ENCODE measurements around the gene HSPB2.
"Not testable (repeated sequence)": the region's sequence is repeated elsewhere in the genome, so short reads cannot be mapped to it uniquely, and the experiment has no call there.

HSPB2 gene

GRCh38 chr11:111912535-111912934 is at the start of gene HSPB2:
Gene HSPB2, plus strand, starts transcription at chr11:111912734. Its CDS starts 96 bp downstream, at chr11:111912830.
- no peak for DNase-seq (ENCODE audit: low read depth)

GRCh38 chr11:111870113-111870512 is 42.4 kb upstream of the HSPB2 start:
- no peak for DNase-seq (ENCODE audit: low read depth)

DNA sequence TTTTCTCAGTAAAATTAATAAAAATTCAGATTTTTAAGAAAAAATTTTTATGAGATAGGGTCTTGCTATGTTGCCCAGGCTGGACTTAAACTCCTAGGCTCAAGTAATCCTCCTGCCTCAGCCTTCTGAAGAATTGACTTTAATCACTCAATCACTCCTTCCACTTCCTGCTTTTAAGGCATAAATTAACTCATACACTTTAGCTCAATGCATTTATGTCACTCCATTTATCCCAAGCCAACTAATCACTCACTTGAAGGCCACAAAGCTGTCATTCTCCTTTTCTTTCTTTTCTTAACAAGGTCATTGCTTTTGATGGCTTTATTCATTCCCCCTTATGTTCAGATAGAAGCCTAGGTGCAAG is 42.0 kb upstream of the HSPB2 start:
- DNase-seq (ENCODE audit: low read depth), result no peak

DNA sequence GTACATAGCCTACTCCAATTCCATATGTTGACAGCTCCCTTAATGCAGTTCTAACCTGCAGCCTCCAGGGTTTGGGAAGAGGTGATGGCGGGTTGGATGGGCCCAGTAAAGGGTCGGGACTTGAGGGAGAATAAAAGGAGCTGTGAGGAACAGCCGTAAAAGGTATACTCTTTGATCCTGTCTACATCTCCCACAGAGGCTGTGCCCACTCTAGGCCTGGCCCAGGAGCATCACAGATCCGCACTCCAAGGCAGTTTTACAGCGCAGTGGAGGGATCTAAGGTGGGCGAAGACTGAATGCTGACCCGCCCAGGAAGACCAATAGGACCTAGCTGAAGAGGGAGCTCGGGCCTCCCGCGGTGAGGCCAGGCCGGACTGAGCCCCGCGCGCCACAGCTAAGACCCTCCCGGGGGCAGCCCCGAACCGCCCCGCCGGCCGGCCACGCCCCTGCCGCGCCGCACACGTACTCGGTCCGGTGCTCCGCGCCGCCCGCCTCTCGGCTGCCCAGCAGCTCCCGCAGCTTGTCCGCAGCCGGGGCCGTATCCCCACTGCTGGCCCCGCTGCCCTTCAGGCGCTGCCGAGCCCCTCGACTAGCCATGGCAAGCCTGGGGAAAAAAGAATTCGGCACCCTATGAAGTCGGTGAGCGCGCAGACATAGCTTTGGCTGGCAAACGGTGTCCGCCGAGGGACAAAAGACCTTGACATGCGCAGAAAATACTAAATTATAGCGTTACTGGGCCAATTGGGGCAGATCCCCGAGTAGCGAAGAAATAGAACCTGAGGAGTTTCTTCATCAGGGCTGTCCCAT is 41.4 kb upstream of the HSPB2 start, which contains the start of gene ALG9:
Gene ALG9 (minus strand): TSS at position 696 of the 807 bp plus-strand sequence. CDS start 99 bp downstream, at position 597.
- DNase-seq (ENCODE audit: low read depth), result peak; percentile 60

DNA sequence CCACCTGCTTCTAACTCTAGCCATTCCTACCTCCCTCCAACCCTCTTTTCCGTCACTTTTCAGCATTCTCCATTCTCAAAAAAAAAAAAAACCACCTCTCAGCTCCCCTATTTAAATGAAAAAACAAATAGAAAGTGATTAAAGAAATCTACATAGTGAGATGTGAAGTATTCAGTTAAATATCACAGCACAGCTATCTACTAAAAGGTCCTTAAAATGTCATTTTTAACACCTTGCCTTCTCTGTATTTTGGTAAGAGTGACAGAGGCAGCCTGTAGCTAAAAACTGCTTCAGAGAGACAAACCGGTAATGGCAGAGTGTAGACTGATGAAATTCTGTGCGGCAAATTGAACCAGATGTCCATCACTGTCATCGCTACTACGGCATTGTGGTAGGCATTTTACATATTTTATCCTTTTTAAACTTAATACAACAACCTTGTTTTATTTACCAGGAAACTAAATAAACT is 40.8 kb upstream of the HSPB2 start:
- peak; percentile 1 for DNase-seq (ENCODE audit: low read depth)

- DNase-seq (ENCODE audit: low read depth), result peak; percentile 1
These were observed 34.1 kb upstream of the HSPB2 start for GRCh38 chr11:111878385-111878848.

DNA sequence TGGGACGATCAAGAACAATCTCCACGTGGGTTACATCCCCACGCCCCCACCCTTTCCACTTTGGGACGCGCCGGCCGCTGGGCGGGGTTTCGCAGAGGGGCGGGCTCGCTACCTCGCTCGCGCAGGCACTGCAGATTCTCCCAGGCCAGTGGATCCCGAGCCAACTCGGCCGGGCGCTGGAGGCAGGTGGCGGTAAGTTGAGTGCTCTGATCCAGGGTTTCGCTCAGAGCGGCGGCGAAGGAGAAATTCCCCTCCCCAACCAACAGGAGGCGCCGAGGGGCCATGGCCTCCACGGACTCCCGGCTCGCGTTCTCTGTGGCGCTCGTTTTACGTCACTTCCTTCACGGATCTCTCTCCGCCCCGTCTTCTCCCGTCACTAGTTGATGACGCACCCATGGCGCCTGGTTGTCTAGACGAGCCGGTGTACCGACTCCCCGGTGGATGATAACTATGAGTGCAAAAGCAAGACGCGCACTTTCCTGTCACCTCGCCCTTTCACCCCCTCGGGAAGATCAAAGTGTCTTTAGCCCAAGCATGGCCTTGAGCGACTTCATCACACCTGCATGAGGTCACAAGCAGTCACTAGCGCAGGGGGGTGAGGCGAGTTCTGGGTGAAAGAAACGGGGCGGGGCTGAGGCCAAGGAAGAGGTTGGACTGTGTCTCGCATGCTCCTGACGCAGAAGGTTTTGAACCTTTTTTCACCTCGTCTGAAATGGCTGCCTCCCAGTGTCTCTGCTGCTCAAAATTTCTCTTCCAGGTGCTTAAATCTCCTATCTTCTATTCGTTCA is 33.5 kb upstream of the HSPB2 start, which contains the start of the genes CFAP68 and FDXACB1:
Gene CFAP68 (plus strand): TSS at position 693 of the 788 bp plus-strand sequence. CDS start 20 bp downstream, at position 713.
Gene FDXACB1 (minus strand): TSS at position 317 of the 788 bp plus-strand sequence. CDS start 33 bp downstream, at position 284.
- DNase-seq (ENCODE audit: low read depth), result peak; percentile 94

- no peak for DNase-seq (ENCODE audit: low read depth)
These were observed 32.9 kb upstream of the HSPB2 start for GRCh38 chr11:111879637-111879960.

GRCh38 chr11:111882202-111882601 is 30.3 kb upstream of the HSPB2 start:
- no peak for DNase-seq (ENCODE audit: low read depth)

DNA sequence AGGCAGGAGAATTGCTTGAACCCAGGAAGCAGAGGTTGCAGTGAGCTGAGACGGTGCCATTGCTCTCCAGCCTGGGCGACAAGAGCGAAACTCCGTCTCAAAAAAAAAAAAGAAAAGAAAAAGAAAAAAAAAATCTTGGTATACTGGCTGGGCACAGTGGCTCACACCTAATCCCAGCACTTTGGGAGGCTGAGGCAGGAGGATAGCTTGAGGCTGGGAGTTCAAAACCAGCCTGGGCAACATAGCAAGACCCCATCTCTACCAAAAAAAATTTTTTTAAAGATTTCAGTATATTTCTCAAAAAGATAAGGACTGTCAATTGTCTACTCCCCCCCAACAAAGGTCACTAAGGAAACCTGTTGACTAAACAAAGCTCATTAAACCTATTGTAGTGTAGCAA is 27.5 kb upstream of the HSPB2 start:
- DNase-seq (ENCODE audit: low read depth), result not testable (repeated sequence)

GRCh38 chr11:111886032-111886431 is 26.5 kb upstream of the HSPB2 start:
- DNase-seq (ENCODE audit: low read depth), result no peak

GRCh38 chr11:111886844-111887243 is 25.7 kb upstream of the HSPB2 start:
- DNase-seq (ENCODE audit: low read depth), result no peak

DNA sequence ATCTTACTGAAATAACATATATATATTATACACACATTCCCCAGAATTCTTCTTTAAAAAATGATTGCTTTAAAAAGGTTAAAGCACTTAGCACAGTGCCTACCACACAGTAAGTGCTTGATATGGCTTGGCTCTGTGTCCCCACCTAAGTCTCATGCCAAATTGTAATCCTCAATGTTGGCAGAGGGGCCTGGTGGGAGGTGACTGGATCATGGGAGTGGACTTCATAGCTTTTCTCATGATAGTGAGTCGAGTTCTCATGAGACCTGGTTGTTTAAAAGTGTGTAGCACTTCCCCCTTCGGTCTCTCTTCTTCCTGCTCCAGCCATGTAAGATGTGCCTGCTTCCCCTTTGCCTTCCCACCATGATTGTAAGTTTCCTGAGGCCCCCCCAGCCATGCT is 7.1 kb upstream of the HSPB2 start:
- no peak for DNase-seq (ENCODE audit: low read depth)

DNA sequence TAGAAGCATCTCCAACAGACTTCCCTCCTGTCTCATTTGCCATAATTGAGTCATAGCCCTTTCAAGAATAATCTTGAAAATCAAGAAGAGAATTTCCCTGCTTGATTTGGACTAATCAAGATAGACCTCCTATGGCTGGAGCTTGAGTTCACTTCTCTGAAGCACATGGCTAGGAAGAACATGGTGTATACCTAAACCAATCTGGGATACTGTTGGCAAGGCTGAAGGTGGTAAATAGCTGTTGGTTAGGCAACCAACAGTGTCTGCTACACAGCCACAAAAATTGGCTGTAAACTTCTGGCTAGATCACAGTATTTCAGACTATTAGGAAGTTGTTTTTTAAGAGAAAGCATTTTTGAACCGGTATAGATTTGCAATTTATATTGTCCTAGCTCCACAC is 5.9 kb upstream of the HSPB2 start:
- DNase-seq (ENCODE audit: low read depth), result no peak

- DNase-seq (ENCODE audit: low read depth), result no peak
These were observed 3.8 kb upstream of the HSPB2 start for GRCh38 chr11:111908639-111909305.

DNA sequence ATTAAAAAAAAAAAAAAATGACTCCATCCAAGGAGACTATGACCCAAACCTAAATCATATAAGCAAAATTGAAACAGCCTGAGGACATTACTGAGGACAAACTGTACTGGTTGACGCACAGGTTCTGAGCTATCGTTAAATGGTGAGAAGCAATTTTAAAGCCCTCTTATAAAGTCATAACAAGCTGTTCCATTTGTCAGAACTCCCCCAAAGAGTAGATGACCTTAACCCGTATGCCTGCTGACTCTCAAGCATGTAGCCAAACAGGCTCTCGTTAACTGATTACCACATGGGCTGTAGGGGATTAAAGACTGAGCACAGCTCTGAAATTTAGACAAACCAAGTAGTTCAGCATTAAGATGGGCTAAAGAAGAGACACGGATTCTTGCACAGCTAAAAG is 3.2 kb upstream of the HSPB2 start:
- DNase-seq (ENCODE audit: low read depth), result no peak

DNA sequence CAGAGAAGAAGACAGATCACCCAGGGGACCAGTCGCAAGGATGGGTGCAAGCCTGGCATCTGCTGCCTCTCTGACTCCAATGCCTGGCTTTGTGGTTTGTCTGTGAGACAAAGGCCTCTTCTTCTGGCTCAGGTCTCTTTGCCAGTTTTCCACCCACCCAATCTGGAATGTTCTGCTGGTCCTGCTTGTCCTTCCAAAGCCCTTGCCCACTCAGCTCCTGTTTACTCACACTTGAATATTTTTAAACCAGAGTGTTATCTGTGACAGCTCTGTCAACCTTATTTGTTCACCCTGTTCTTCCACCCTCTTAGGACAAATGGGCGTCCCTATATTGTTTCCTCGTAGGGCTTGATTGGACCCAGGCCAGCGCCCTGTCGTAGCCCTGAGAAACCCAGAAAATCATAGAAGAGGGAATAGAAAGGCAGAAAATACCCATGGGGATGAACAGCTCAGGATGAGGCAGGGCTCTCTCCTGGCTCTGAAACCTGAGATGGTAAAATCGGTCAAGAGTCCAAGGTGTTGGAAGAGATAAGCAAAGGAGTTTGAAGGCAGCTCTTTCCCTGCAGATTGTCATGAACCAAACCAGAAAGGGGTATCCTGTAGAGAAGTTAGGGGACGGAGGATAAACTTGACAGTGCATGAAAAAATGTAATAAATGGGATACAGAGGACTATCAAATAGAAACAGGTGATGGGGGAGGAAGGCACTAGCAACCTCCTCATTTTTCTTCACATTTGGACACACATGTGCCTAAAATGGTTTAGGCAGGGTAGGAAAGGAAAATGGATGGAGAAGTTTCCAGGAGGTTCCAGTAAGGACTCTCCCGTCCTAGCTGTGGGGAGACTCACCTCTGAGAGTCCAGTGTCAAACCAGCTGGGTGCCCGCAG is 1.6 kb upstream of the HSPB2 start:
- no peak for DNase-seq (ENCODE audit: low read depth)

DNA sequence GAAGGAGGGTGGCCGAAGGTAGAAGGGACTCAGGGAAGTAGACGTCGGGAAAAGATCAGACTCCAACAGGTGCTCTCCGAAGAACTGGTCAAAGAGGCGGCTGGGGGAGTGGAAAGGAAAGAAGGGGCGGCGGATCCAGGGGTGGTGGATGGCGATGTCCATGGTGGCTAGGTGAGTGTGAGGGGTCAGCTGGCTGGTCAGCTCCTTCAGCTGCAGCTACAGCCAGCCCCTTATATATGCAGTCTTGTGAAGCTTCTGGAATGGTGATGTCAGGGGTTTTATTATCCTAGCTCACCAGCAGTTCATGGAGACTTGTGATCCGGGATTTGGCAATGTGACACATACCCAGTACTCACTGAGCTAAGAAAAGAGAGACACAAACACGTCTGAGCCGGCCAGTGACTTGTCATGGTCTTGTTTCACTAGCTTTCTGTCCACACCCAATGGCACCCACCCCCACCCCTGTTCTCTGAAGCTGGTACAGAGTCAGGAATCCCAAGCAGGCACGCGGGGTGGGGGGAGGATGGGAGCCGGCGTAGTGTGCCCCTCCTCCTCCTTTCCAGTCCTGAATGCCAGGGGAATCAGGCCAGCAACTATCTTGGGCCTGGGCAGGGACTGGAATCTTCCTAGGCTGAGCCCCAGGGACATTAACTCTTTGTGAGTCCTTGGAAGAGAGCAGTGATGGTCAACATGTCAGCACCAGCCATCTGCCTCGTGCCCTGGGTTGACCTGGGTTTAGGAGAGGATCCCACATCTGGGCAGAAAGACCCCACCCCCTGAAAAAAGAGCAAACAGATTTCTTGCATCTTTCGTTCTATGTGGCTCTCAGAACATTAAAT is 752 bp upstream of the HSPB2 start, which contains the start of gene CRYAB:
Gene CRYAB (minus strand): TSS at position 208 of the 839 bp plus-strand sequence. CDS start 46 bp downstream, at position 162.
- DNase-seq (ENCODE audit: low read depth), result peak; percentile 96

- no peak for DNase-seq (ENCODE audit: low read depth)
These were observed 712 bp downstream of the HSPB2 start for GRCh38 chr11:111913031-111913861.
